Measurements from ENCODE around the gene FREM2.
A peak's percentile ranks its signal among the peaks of the same experiment; 100 is the strongest.

FREM2 gene

DNA sequence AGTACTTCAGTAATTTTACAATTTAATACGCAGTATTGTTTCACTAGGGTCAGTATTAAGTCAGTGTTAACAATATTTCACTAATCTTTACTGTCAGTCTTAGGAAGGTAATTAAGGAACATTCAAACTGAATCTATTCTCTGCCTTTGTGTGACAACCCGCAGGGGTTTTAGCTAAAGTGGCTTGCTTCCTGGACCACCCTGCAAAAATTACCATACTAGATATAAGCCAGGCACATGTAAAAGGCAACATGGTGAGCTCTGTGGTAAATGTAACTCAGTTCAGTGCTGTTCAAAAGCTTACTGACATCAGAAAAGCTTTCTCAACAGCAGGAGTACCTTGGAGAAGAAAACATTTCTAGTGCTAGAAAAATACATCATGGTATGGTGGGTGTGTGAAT is 116.7 kb downstream of the FREM2 start:
- Histone ChIP-seq H3K27me3 (ENCODE audit: control insufficient read depth in 1 of 2, insufficient read depth in 1 of 2, low read length in 2 of 2) (no peaks in the 10 kb centered on the region), H2BK120ac (ENCODE audit: low read depth, low read length) (no peak overlapping the region), H2AK5ac (ENCODE audit: low read length, severe bottlenecking) (no peak overlapping the region), H3K9me3 (ENCODE audit: control insufficient read depth, low read length) (peaks cover 23% of the 10 kb centered on the region), H2BK15ac (ENCODE audit: low read depth, poor library complexity, severe bottlenecking) (no peak overlapping the region), H3K79me1 (replicated peaks; ENCODE audit: low read length, poor library complexity, severe bottlenecking) (no peaks in the 10 kb centered on the region), H4K8ac (ENCODE audit: low read length) (no peak overlapping the region), H3K9ac (ENCODE audit: low read length) (no peak overlapping the region), H3K14ac (ENCODE audit: low read length in 2 of 2) (no peak overlapping the region), H3K36me3 (ENCODE audit: control insufficient read depth in 1 of 2, insufficient read depth in 2 of 2, low read depth in 1 of 2, low read length in 2 of 2) (peaks cover 0 to 3% of the 10 kb centered on the region in 2 experiments), H3K27ac (ENCODE audit: low read length, poor library complexity, severe bottlenecking) (peak overlapping the region; percentile 91), H3K4me2 (ENCODE audit: low read length, poor library complexity, severe bottlenecking) (no peak overlapping the region), H3K4ac (ENCODE audit: low read depth in 1 of 2, low read length in 2 of 2) (no peak overlapping the region), H2BK5ac (ENCODE audit: low read depth, low read length, poor library complexity, severe bottlenecking) (no peak overlapping the region), H2AFZ (ENCODE audit: low read depth, low read length) (no peak overlapping the region), H2BK12ac (ENCODE audit: low read length in 2 of 2) (no peak overlapping the region), H3K18ac (ENCODE audit: low read depth in 1 of 2, low read length in 2 of 2) (no peak overlapping the region), H3K4me3 (ENCODE audit: insufficient read depth in 1 of 2, low read depth in 1 of 2, low read length in 2 of 2) (no peak overlapping the region), H3K4me1 (ENCODE audit: control insufficient read depth, insufficient read depth, low read depth, low read length) (peaks cover 3% of the 10 kb centered on the region), H3K23ac (ENCODE audit: low read length in 2 of 2) (no peak overlapping the region), H4K91ac (ENCODE audit: low read length) (no peak overlapping the region)
- 83% methylated on average over 2 of the region's 2 CpGs for WGBS
- DNase-seq: no peak

DNA sequence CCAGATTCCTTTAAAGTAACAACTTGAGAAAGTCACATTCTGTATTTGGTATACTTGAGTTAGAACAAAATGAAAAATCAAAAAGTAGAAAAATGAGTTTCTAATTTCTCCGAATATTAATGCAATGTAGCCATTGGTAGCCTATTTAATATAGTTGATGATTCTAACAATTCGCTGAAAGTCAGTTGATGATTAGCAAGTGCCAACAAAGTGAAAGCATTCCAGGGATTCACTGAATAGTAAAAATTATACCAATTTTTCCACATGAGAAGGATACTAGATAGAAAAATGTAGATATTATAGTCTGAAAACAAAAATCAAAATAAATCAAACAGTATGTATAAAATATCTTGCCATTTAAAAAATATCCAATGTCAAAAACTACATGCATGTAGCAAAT is 117.2 kb downstream of the FREM2 start:
- no peaks in the 10 kb centered on the region for H3K27me3 ChIP-seq (ENCODE audit: control insufficient read depth in 1 of 2, insufficient read depth in 1 of 2, low read length in 2 of 2)
- H2BK120ac ChIP-seq (ENCODE audit: low read depth, low read length): no peak overlapping the region
- no peak overlapping the region for H2AK5ac ChIP-seq (ENCODE audit: low read length, severe bottlenecking)
- H3K18ac ChIP-seq (ENCODE audit: low read depth in 1 of 2, low read length in 2 of 2): no peak overlapping the region
- no peak overlapping the region for H3K14ac ChIP-seq (ENCODE audit: low read length in 2 of 2)
- H3K4me2 ChIP-seq (ENCODE audit: low read length, poor library complexity, severe bottlenecking): no peak overlapping the region
- no peak overlapping the region for H3K4ac ChIP-seq (ENCODE audit: low read depth in 1 of 2, low read length in 2 of 2)
- peaks cover 3% of the 10 kb centered on the region for H3K4me1 ChIP-seq (ENCODE audit: control insufficient read depth, insufficient read depth, low read depth, low read length)
- no peak overlapping the region for H3K4me3 ChIP-seq (ENCODE audit: insufficient read depth in 1 of 2, low read depth in 1 of 2, low read length in 2 of 2)
- H2BK15ac ChIP-seq (ENCODE audit: low read depth, poor library complexity, severe bottlenecking): no peak overlapping the region
- H3K79me1 ChIP-seq (replicated peaks; ENCODE audit: low read length, poor library complexity, severe bottlenecking): no peaks in the 10 kb centered on the region
- peaks cover 0 to 3% of the 10 kb centered on the region in 2 experiments for H3K36me3 ChIP-seq (ENCODE audit: control insufficient read depth in 1 of 2, insufficient read depth in 2 of 2, low read depth in 1 of 2, low read length in 2 of 2)
- H2BK5ac ChIP-seq (ENCODE audit: low read depth, low read length, poor library complexity, severe bottlenecking): no peak overlapping the region
- no peak overlapping the region for H2BK12ac ChIP-seq (ENCODE audit: low read length in 2 of 2)
- no peak overlapping the region for H2AFZ ChIP-seq (ENCODE audit: low read depth, low read length)
- H3K9me3 ChIP-seq (ENCODE audit: control insufficient read depth, low read length): peaks cover 29% of the 10 kb centered on the region
- no CpG with 5 or more reads among the region's 2 CpGs for WGBS
- H3K9ac ChIP-seq (ENCODE audit: low read length): no peak overlapping the region
- no peak overlapping the region for H4K8ac ChIP-seq (ENCODE audit: low read length)
- no peak overlapping the region for H4K91ac ChIP-seq (ENCODE audit: low read length)
- H3K27ac ChIP-seq (ENCODE audit: low read length, poor library complexity, severe bottlenecking): peak overlapping the region; percentile 91
- no peak overlapping the region for H3K23ac ChIP-seq (ENCODE audit: low read length in 2 of 2)
- DNase-seq: no peak

DNA sequence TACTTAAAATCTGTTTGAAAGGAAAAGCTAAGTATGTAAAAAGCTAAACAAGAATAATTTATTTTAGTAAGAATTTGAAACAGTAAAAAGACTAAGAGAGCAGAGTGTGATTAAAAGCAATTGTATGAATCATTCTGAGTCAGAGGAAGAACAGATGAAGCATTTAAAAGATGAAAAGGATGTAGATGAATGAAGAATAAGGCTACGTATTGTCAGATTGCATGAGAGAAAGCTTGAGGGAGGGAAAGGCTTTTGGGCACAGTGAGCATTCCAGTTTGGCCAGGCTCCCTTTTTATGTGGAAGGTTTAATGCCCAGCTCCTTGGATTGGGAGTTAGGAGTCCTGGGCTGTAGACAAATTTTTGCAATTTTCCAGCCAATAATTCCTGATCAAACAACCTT is 117.7 kb downstream of the FREM2 start:
- Histone ChIP-seq H3K27ac (ENCODE audit: low read length, poor library complexity, severe bottlenecking) (peak overlapping the region; percentile 80), H3K4ac (ENCODE audit: low read depth in 1 of 2, low read length in 2 of 2) (no peak overlapping the region), H2BK15ac (ENCODE audit: low read depth, poor library complexity, severe bottlenecking) (no peak overlapping the region), H3K9me3 (ENCODE audit: control insufficient read depth, low read length) (peaks cover 31% of the 10 kb centered on the region), H2BK12ac (ENCODE audit: low read length in 2 of 2) (no peak overlapping the region), H4K91ac (ENCODE audit: low read length) (no peak overlapping the region), H3K9ac (ENCODE audit: low read length) (no peak overlapping the region), H3K4me3 (ENCODE audit: insufficient read depth in 1 of 2, low read depth in 1 of 2, low read length in 2 of 2) (no peak overlapping the region), H2BK120ac (ENCODE audit: low read depth, low read length) (no peak overlapping the region), H3K4me2 (ENCODE audit: low read length, poor library complexity, severe bottlenecking) (no peak overlapping the region), H2AFZ (ENCODE audit: low read depth, low read length) (no peak overlapping the region), H3K27me3 (ENCODE audit: control insufficient read depth in 1 of 2, insufficient read depth in 1 of 2, low read length in 2 of 2) (no peaks in the 10 kb centered on the region), H3K23ac (ENCODE audit: low read length in 2 of 2) (no peak overlapping the region), H4K8ac (ENCODE audit: low read length) (no peak overlapping the region), H3K14ac (ENCODE audit: low read length in 2 of 2) (no peak overlapping the region), H3K79me1 (replicated peaks; ENCODE audit: low read length, poor library complexity, severe bottlenecking) (no peaks in the 10 kb centered on the region), H3K4me1 (ENCODE audit: control insufficient read depth, insufficient read depth, low read depth, low read length) (peaks cover 3% of the 10 kb centered on the region), H3K36me3 (ENCODE audit: control insufficient read depth in 1 of 2, insufficient read depth in 2 of 2, low read depth in 1 of 2, low read length in 2 of 2) (peaks cover 0 to 3% of the 10 kb centered on the region in 2 experiments), H2AK5ac (ENCODE audit: low read length, severe bottlenecking) (no peak overlapping the region), H3K18ac (ENCODE audit: low read depth in 1 of 2, low read length in 2 of 2) (no peak overlapping the region), H2BK5ac (ENCODE audit: low read depth, low read length, poor library complexity, severe bottlenecking) (no peak overlapping the region)
- no peak for DNase-seq
- WGBS: 24% methylated on average over 1 of the region's 1 CpG

DNA sequence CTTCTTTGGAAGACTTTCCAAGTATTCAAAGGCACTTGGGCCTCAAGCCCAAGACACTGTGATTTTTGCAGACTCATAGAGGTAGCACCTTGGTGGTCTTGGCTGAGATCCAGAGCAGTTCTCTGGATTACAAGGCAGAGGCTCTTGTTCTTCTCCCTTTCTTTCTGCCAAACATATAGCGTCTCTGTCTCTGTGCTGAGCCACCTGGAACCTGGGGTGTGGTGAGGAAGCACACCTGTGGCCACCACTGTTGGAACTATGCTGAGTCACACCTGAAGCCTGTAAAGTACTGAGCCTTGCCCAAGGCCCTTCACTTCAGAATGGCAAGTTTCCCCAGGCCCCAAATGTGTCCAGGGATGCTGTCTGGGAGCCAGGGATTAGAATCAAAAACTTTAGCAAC is 127.5 kb downstream of the FREM2 start:
- Histone ChIP-seq H3K23ac (ENCODE audit: low read length in 2 of 2) (no peak overlapping the region), H2AK5ac (ENCODE audit: low read length, severe bottlenecking) (no peak overlapping the region), H3K9ac (ENCODE audit: low read length) (no peak overlapping the region), H3K79me1 (replicated peaks; ENCODE audit: low read length, poor library complexity, severe bottlenecking) (no peaks in the 10 kb centered on the region), H4K8ac (ENCODE audit: low read length) (no peak overlapping the region), H3K4me1 (ENCODE audit: control insufficient read depth, insufficient read depth, low read depth, low read length) (no peaks in the 10 kb centered on the region), H3K18ac (ENCODE audit: low read depth in 1 of 2, low read length in 2 of 2) (no peak overlapping the region), H2AFZ (ENCODE audit: low read depth, low read length) (no peak overlapping the region), H3K27me3 (ENCODE audit: control insufficient read depth in 1 of 2, insufficient read depth in 1 of 2, low read length in 2 of 2) (no peaks in the 10 kb centered on the region), H3K36me3 (ENCODE audit: control insufficient read depth in 1 of 2, insufficient read depth in 2 of 2, low read depth in 1 of 2, low read length in 2 of 2) (no peaks in the 10 kb centered on the region), H4K91ac (ENCODE audit: low read length) (no peak overlapping the region), H2BK15ac (ENCODE audit: low read depth, poor library complexity, severe bottlenecking) (no peak overlapping the region), H3K4me2 (ENCODE audit: low read length, poor library complexity, severe bottlenecking) (no peak overlapping the region), H3K9me3 (ENCODE audit: control insufficient read depth, low read length) (peaks cover 30% of the 10 kb centered on the region), H3K27ac (ENCODE audit: low read length, poor library complexity, severe bottlenecking) (no peak overlapping the region), H3K4me3 (ENCODE audit: insufficient read depth in 1 of 2, low read depth in 1 of 2, low read length in 2 of 2) (no peak overlapping the region), H2BK12ac (ENCODE audit: low read length in 2 of 2) (no peak overlapping the region), H3K14ac (ENCODE audit: low read length in 2 of 2) (no peak overlapping the region), H3K4ac (ENCODE audit: low read depth in 1 of 2, low read length in 2 of 2) (no peak overlapping the region), H2BK120ac (ENCODE audit: low read depth, low read length) (no peak overlapping the region), H2BK5ac (ENCODE audit: low read depth, low read length, poor library complexity, severe bottlenecking) (no peak overlapping the region)
- DNase-seq: no peak
- WGBS: 79% methylated on average over 1 of the region's 1 CpG
